GM12891 (cell line): ENCODE measurements around the gene AHCYL2.

ENCODE experiments used
- PAX5 ChIP-seq: IDR thresholded peaks from 2 replicates; pipeline ENCODE4 v1.6.1; 2011; ENCODE audit warnings: low read length, moderate library complexity, mild to moderate bottlenecking; ENCODE audit not compliant: insufficient read depth, severe bottlenecking
- POLR2AphosphoS5 ChIP-seq: IDR thresholded peaks from 2 replicates; pipeline ENCODE4 v1.6.1; 2011; ENCODE audit warnings: low read depth, low read length, control low read depth

DNA sequence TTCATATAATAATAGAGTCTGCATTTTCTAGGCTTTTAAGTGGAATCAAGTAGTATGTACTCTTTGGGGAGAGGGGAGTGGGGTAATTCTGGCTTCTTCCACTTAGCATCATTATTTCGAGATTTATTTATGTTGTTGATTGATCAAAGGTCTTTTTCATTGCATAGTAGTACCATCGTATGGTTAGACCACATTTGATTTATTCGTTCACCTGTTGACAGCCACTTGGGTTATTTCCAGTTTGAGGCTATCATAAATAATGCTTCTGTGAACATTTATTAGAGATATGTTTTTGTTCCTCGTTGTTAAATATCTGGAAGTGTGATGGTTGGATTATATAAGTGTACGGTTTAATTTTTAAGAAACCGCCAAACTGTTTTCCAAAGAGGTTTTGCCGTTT, 52.8 kb downstream of the AHCYL2 start:
- no peak for TF ChIP-seq PAX5
- TF ChIP-seq POLR2AphosphoS5: no peak
